Uterus (tissue), 4 donors: ENCODE data around the gene GALNT12. TPM values are rescaled to one million over a fixed set of nuclear protein-coding genes. Genes with fewer than 3 reads are reported as not detected.

Source experiments
- DNase-seq, 2 donors: peaks; one replicate each; pipeline ENCODE4 v3.0.0-alpha.2; 2019 to 2020
- H3K27ac ChIP-seq, 2 donors: fragments of 200-600 bp; sonication (generic); 1 replicate in 1 of 2; 2 replicates in 1 of 2; pipeline ENCODE4 v1.5.1; 2016 to 2018
- H3K27me3 ChIP-seq, 2 donors: fragments of 200-600 bp; sonication (generic); one replicate each; pipeline ENCODE4 v1.5.1; 2018 to 2019; ENCODE audit warnings: control low read depth in 1 of 2
- H3K36me3 ChIP-seq, 2 donors: fragments of 200-600 bp; sonication (generic); one replicate each; pipeline ENCODE4 v1.5.1; 2019; ENCODE audit warnings: control low read depth in 1 of 2
- H3K4me1 ChIP-seq, 2 donors: fragments of 200-600 bp; sonication (generic); one replicate each; pipeline ENCODE4 v1.5.1; 2018 to 2019; ENCODE audit warnings: control low read depth in 1 of 2
- H3K4me3 ChIP-seq, 2 donors: fragments of 200-600 bp; sonication (generic); 1 replicate in 1 of 2; 2 replicates in 1 of 2; pipeline ENCODE4 v1.5.1; 2018 to 2019; ENCODE audit warnings: mild to moderate bottlenecking in 1 of 2
- H3K9me3 ChIP-seq, 2 donors: fragments of 200-600 bp; sonication (generic); one replicate each; pipeline ENCODE4 v1.5.1; 2019; ENCODE audit warnings: control low read depth in 1 of 2
- CTCF ChIP-seq, 4 experiments: fragments of 200-600 bp in 2 of 4; fragments of 450-650 bp in 2 of 4; sonication (generic) in 2 of 4; IDR thresholded peaks; one replicate each; pipeline ENCODE4 v1.5.1; 2016 to 2019; ENCODE audit warnings: antibody characterized with exemption in 4 of 4, mild to moderate bottlenecking in 2 of 4, moderate library complexity in 1 of 4
- POLR2A ChIP-seq, 2 donors: fragments of 450-650 bp; IDR thresholded peaks; one replicate each; pipeline ENCODE4 v1.6.1; 2016; ENCODE audit warnings: antibody characterized with exemption in 2 of 2, mild to moderate bottlenecking in 1 of 2, moderate library complexity in 1 of 2
- intact Hi-C: fragments of 100-400 bp; cut with DNase I; formaldehyde crosslinking; loops from one replicate; pipeline ENCODE4 v1.15.1; 2023; ENCODE audit warnings: low total_unique reads
- total RNA-seq, 4 donors: library from RNA; depleted of rRNA in 3 of 4; stranded (reverse); fragments of >200 nt in 3 of 4; gene quantifications; one replicate each; pipeline versions ENCODE4 v1.1.0 to v1.2.4, GENCODE V29; 2014 to 2023
- donor health status: DM: yes; HTN: yes; CAD: no.

Gene GALNT12
- total RNA-seq, 4 donors from 2014 or later: 0.29 to 9.3 (median 2.5) TPM; not detected in 1

GRCh38 chr9:98881356-98881755 is 73.9 kb downstream of the GALNT12 start:
- no peak overlapping the region for H3K27ac ChIP-seq
- H3K36me3 ChIP-seq: no peaks in the 10 kb centered on the region
- H3K9me3 ChIP-seq: no peaks in the 10 kb centered on the region
- no peak overlapping the region for H3K4me3 ChIP-seq
- intact Hi-C loops: no loop called here
- DNase-seq: no peak
- TF ChIP-seq CTCF (IDR thresholded peaks at IDR 0.05): no peak
- no peaks in the 10 kb centered on the region for H3K27me3 ChIP-seq
- peaks cover 0 to 5% of the 10 kb centered on the region in 2 donors for H3K4me1 ChIP-seq

GRCh38 chr9:98881836-98882568 is 74.5 kb downstream of the GALNT12 start:
- H3K4me3 ChIP-seq: no peak overlapping the region
- H3K9me3 ChIP-seq: no peaks in the 10 kb centered on the region
- TF ChIP-seq POLR2A (IDR thresholded peaks at IDR 0.05): no peak
- TF ChIP-seq CTCF (IDR thresholded peaks at IDR 0.05): no peak
- no peaks in the 10 kb centered on the region for H3K27me3 ChIP-seq
- no peak for DNase-seq
- H3K27ac ChIP-seq: peak overlapping the region; percentile 52 to 63
- peaks cover 0 to 5% of the 10 kb centered on the region in 2 donors for H3K4me1 ChIP-seq
- H3K36me3 ChIP-seq: no peaks in the 10 kb centered on the region
- intact Hi-C loops: no loop called here

GRCh38 chr9:98882569-98882923 is 75.1 kb downstream of the GALNT12 start:
- Histone ChIP-seq H3K9me3 (no peaks in the 10 kb centered on the region), H3K36me3 (no peaks in the 10 kb centered on the region), H3K27me3 (no peaks in the 10 kb centered on the region), H3K4me1 (peaks cover 0 to 5% of the 10 kb centered on the region in 2 donors), H3K27ac (peak overlapping the region; percentile 51 to 63), H3K4me3 (no peak overlapping the region)
- no peak for DNase-seq
- intact Hi-C loops: no loop called here
- TF ChIP-seq POLR2A (IDR thresholded peaks at IDR 0.05): no peak
- TF ChIP-seq CTCF (IDR thresholded peaks at IDR 0.05): no peak

GRCh38 chr9:98883276-98883675 is 75.8 kb downstream of the GALNT12 start:
- DNase-seq: no peak
- no peaks in the 10 kb centered on the region for H3K27me3 ChIP-seq
- H3K4me3 ChIP-seq: no peak overlapping the region
- H3K27ac ChIP-seq: no peak overlapping the region
- TF ChIP-seq CTCF (IDR thresholded peaks at IDR 0.05): no peak
- no peak for TF ChIP-seq POLR2A (IDR thresholded peaks at IDR 0.05)
- no peaks in the 10 kb centered on the region for H3K9me3 ChIP-seq
- H3K36me3 ChIP-seq: no peaks in the 10 kb centered on the region
- intact Hi-C loops: no loop called here
- H3K4me1 ChIP-seq: peaks cover 0 to 5% of the 10 kb centered on the region in 2 donors

- Histone ChIP-seq H3K4me3 (no peak overlapping the region), H3K9me3 (no peaks in the 10 kb centered on the region), H3K36me3 (no peaks in the 10 kb centered on the region), H3K27ac (no peak overlapping the region), H3K4me1 (peaks cover 0 to under 1% of the 10 kb centered on the region in 2 donors), H3K27me3 (no peaks in the 10 kb centered on the region)
- intact Hi-C loops: no loop called here
- no peak for DNase-seq
- TF ChIP-seq POLR2A (IDR thresholded peaks at IDR 0.05) (no peak), CTCF (IDR thresholded peaks at IDR 0.05) (no peak)
Measured at GRCh38 chr9:98884849-98885248, 77.4 kb downstream of the GALNT12 start.
